Panc1 (cell line): ENCODE results near the gene YPEL3. TPM values are rescaled to one million over a fixed set of nuclear protein-coding genes. Genes with fewer than 3 reads are reported as not detected.

Experiments used
- ATAC-seq: fragments of 200-7000 bp; cut with Tn5 transposase; 2 replicates; pipeline ENCODE4 v1.9.1; 2020; ENCODE audit warnings: mild to moderate bottlenecking, moderate library complexity
- BruUV-seq: library from RNA; stranded (reverse); fragments of 400-500 nt; replicated peaks from 2 replicates; lab custom pipeline; 2021; lab: Mats Ljungman, UMichigan
- CTCF ChIA-PET: fragments of 300-600 bp; sonication (Branson Sonifier 250); formaldehyde crosslinking; loops from one replicate; lab custom pipeline; 2022; ENCODE audit warnings: antibody characterized with exemption; lab: Charles Lee
- POLR2A ChIA-PET: fragments of 300-600 bp; sonication (Branson Sonifier 250); formaldehyde crosslinking; loops from one replicate; lab custom pipeline; 2022; ENCODE audit warnings: antibody characterized with exemption; lab: Charles Lee
- DNase-seq: peaks from one replicate; pipeline ENCODE4 v3.0.0-alpha.2; 2010; ENCODE audit warnings: low read depth, low spot score
- H3K27ac ChIP-seq: 2 replicates; pipeline ENCODE4 v1.5.1; 2011; ENCODE audit warnings: mild to moderate bottlenecking, low read length, inconsistent platforms
- H3K27me3 ChIP-seq: fragments of 200-500 bp; sonication (Bioruptor generic); 2 replicates; pipeline ENCODE4 v1.6.0; 2014; ENCODE audit warnings: low read length, inconsistent platforms; ENCODE audit not compliant: control insufficient read depth, insufficient read depth
- H3K36me3 ChIP-seq: fragments of 200-500 bp; sonication (Bioruptor generic); 2 replicates; pipeline ENCODE4 v1.5.1; 2014; ENCODE audit warnings: inconsistent platforms, mild to moderate bottlenecking, low read length, moderate library complexity; ENCODE audit not compliant: control insufficient read depth, insufficient read depth
- H3K4me1 ChIP-seq: 2 replicates; pipeline ENCODE4 v1.5.1; 2011; ENCODE audit warnings: inconsistent platforms, mild to moderate bottlenecking, low read length, moderate library complexity; ENCODE audit not compliant: control insufficient read depth, insufficient read depth
- H3K4me3 ChIP-seq, 2 experiments: 2 replicates each; pipeline ENCODE4 v1.5.1; 2011 to 2012; ENCODE audit warnings: low read depth in 2 of 2, low read length in 2 of 2, mild to moderate bottlenecking in 2 of 2, inconsistent platforms in 1 of 2, moderate library complexity in 1 of 2
- H3K9me3 ChIP-seq: fragments of 200-500 bp; sonication (Bioruptor generic); 2 replicates; pipeline ENCODE4 v1.5.1; 2014; ENCODE audit warnings: low read depth, mild to moderate bottlenecking, inconsistent platforms, low read length, moderate library complexity; ENCODE audit not compliant: control insufficient read depth, insufficient read depth
- CTCF ChIP-seq: fragments of 450-650 bp; IDR thresholded peaks from 2 replicates; pipeline ENCODE4 v1.5.1; 2017; ENCODE audit warnings: mild to moderate bottlenecking
- POLR2AphosphoS5 ChIP-seq: IDR thresholded peaks from 2 replicates; pipeline ENCODE4 v1.6.1; 2012; ENCODE audit warnings: mild to moderate bottlenecking, low read depth, low read length, moderate library complexity
- REST ChIP-seq, 2 experiments: IDR thresholded peaks; 2 replicates each; pipeline ENCODE4 v1.6.1; 2011 to 2012; ENCODE audit warnings: low read depth in 2 of 2, control low read depth in 1 of 2, low read length in 1 of 2, mild to moderate bottlenecking in 1 of 2, moderate library complexity in 1 of 2; ENCODE audit not compliant: insufficient read depth in 1 of 2
- SIN3A ChIP-seq: IDR thresholded peaks from 2 replicates; pipeline ENCODE4 v1.6.1; 2012; ENCODE audit warnings: low read depth, mild to moderate bottlenecking, low read length, moderate library complexity, borderline replicate concordance; ENCODE audit not compliant: insufficient read depth
- TCF7L2 ChIP-seq: IDR thresholded peaks from 2 replicates; pipeline ENCODE4 v1.6.1; 2011; ENCODE audit warnings: mild to moderate bottlenecking, low read depth, low read length, inconsistent platforms
- in situ Hi-C: cut with HindIII; loops from 2 replicates; pipeline ENCODE4 v1.10.0; 2016; ENCODE audit warnings: low sequenced_read_pairs, low pct_unique_long_range_greater_than_20kb
- intact Hi-C: fragments of 100-400 bp; cut with micrococcal nuclease; formaldehyde crosslinking; loops from one replicate; pipeline ENCODE4 v1.10.0; 2022; ENCODE audit not compliant: unreplicated experiment
- total RNA-seq: library from RNA; stranded (reverse); gene quantifications from one replicate; pipeline ENCODE4 v1.2.1, GENCODE V29; 2021; ENCODE audit not compliant: unreplicated experiment

Gene YPEL3
- total RNA-seq, 1 experiment from 2014 or later: 0.69 TPM

GRCh38 chr16:30054451-30054850, 41.6 kb downstream of the YPEL3 start:
- TF ChIP-seq SIN3A (no peak), POLR2AphosphoS5 (no peak), REST (IDR thresholded peaks at IDR 0.05; ENCODE audit: insufficient read depth in 1 of 2, low read depth in 2 of 2, low read length in 1 of 2) (no peak), TCF7L2 (no peak), CTCF (no peak)
- in situ Hi-C loops: no loop called here
- no peaks in the 10 kb centered on the region for H3K27me3 ChIP-seq
- DNase-seq: no peak
- ATAC-seq: 0 out of 2 replicates have a peak, but pooled peaks have one; percentile 2
- peak overlapping the region; percentile 52; the same call in 1 of the 2 replicates for H3K27ac ChIP-seq
- intact Hi-C loops: no loop called here
- H3K36me3 ChIP-seq: no peaks in the 10 kb centered on the region; the same call in 1 of the 2 replicates
- ChIA-PET POLR2A (interaction anchor here (1.0 kb wide), 1 partner anchor 11 kb away, joined by 3 read pairs; the partner anchor contains the start of gene ALDOA), CTCF (interaction anchor here (0.6 to 1.3 kb wide), 3 partner anchors 9 to 127 kb away, joined by 3 to 4 read pairs (median 4); no protein-coding TSS in a partner anchor)
- no peaks in the 10 kb centered on the region for H3K9me3 ChIP-seq
- BruUV-seq: no TSS peak
- peak overlapping the region in 1 of 2 experiments; percentile 94; a peak in 2 of 4 replicates for H3K4me3 ChIP-seq
- peaks cover 19% of the 10 kb centered on the region for H3K4me1 ChIP-seq

- no peak for DNase-seq
- intact Hi-C loops: no loop called here
- H3K4me3 ChIP-seq: peak overlapping the region; percentile 86 to 94
- ChIA-PET POLR2A (interaction anchor here (0.6 to 1.4 kb wide), 2 partner anchors 8 to 12 kb away, joined by 4 to 5 read pairs; partner anchors contain the start of gene ALDOA), CTCF (no interaction called here)
- in situ Hi-C loops: no loop called here
- H3K4me1 ChIP-seq: peaks cover 19% of the 10 kb centered on the region
- H3K27me3 ChIP-seq: no peaks in the 10 kb centered on the region
- ATAC-seq: peak; percentile 44
- peak overlapping the region; percentile 88 for H3K27ac ChIP-seq
- no peaks in the 10 kb centered on the region for H3K9me3 ChIP-seq
- no peak for TF ChIP-seq TCF7L2
- TF ChIP-seq POLR2AphosphoS5: no peak
- no peak for TF ChIP-seq CTCF
- no peak for TF ChIP-seq REST (IDR thresholded peaks at IDR 0.05; ENCODE audit: insufficient read depth in 1 of 2, low read depth in 2 of 2, low read length in 1 of 2)
- no peak for TF ChIP-seq SIN3A
- TSS peak; percentile 87 for BruUV-seq
- no peaks in the 10 kb centered on the region; the same call in 1 of the 2 replicates for H3K36me3 ChIP-seq
Measured at GRCh38 chr16:30053376-30054015, 42.5 kb downstream of the YPEL3 start.
